ENCODE results near the gene WWC2.

The WWC2 gene

DNA sequence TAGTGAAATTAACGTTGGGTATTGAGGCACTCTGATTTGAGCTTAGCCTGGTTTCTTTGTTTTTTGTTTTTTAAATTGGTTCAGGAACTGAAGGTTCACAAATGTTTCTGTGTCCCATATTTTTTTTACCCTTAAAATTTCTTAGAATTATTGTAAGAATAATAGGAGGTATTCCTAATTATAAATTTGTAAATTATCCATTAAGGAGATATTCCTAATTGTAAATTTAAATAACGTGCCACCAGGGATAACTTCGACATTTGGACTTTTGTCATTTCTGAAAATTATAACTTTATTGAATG lies 1.2 kb downstream of the WWC2 start:
- no peak overlapping the region for H3K4me3 ChIP-seq (ENCODE audit: low read depth, low read length)
- TF ChIP-seq, protein P1, sequence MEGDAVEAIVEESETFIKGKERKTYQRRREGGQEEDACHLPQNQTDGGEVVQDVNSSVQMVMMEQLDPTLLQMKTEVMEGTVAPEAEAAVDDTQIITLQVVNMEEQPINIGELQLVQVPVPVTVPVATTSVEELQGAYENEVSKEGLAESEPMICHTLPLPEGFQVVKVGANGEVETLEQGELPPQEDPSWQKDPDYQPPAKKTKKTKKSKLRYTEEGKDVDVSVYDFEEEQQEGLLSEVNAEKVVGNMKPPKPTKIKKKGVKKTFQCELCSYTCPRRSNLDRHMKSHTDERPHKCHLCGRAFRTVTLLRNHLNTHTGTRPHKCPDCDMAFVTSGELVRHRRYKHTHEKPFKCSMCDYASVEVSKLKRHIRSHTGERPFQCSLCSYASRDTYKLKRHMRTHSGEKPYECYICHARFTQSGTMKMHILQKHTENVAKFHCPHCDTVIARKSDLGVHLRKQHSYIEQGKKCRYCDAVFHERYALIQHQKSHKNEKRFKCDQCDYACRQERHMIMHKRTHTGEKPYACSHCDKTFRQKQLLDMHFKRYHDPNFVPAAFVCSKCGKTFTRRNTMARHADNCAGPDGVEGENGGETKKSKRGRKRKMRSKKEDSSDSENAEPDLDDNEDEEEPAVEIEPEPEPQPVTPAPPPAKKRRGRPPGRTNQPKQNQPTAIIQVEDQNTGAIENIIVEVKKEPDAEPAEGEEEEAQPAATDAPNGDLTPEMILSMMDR (IDR thresholded peaks at IDR 0.05; ENCODE audit: borderline replicate concordance, insufficient read depth, low read depth, low read length), result no peak

DNA sequence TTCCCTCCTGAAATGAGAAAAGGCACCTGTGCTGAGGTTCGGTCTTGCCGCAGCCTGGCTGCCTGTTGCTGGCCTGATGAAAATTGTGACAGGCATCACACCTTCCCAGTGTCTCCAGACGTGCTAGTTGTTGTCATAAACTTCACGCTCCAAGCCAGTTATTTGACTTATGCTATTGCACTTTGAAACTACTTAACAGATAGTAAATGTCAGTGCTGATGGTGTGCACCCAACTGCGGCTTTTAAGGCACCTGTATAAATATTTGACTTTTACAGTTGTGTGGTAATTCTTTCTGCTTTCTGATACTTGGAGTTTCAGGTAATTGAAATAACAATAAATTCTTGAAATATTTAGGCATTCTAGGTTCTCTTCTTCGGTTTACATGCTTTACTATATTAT lies 1.8 kb downstream of the WWC2 start:
- TF ChIP-seq, protein P1 (IDR thresholded peaks at IDR 0.05; ENCODE audit: borderline replicate concordance, insufficient read depth, low read depth, low read length), result no peak
- H3K4me3 ChIP-seq (ENCODE audit: low read depth, low read length), result no peak overlapping the region

DNA sequence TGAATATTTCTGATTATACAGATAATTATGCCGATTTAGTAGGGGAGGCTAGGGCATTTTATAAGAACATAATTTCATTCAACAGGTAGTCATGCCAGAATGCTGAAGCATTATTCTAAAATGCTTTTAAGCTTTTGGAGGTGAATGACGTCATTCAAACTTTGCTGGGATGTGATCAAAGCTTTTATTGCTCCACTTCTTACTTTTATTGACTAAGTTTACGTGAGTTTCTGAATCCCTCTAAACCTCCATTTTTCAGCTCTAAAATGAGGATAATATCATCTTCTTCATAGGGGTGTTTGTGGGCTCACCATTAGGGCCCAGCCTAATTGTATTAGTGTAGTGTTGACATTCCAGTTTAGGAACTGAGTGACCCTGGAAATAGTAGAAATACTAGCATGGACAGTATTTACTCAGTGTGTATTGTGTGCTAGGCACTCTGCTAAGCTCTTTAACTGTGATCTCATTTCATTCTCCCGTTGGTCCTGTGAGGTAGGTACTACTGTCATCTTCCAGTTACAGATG lies 3.0 kb downstream of the WWC2 start:
- no peak overlapping the region for H3K4me3 ChIP-seq (ENCODE audit: low read depth, low read length)
- TF ChIP-seq, protein P1 (IDR thresholded peaks at IDR 0.05; ENCODE audit: borderline replicate concordance, insufficient read depth, low read depth, low read length), result no peak

DNA sequence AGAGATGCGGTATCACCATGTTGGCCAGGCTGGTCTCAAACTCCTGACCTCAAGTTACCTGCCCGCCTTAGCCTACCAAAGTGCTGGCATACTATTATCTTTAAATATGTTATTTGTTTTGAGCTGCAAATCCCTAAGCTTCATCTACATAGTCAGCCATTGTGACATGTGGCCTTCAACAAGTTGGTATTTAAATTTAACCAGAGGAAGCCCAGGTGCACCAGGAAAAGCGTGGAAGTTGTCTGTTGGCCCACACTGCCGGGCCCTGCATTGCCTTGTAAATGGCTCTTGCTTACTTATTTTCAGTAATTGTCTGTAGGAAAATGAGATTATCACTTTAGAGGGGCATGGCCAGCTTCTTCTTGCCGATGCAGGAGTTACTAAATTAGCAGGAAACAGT lies 6.0 kb downstream of the WWC2 start:
- no peak overlapping the region for H3K4me3 ChIP-seq (ENCODE audit: low read depth, low read length)
- TF ChIP-seq, protein P1 (IDR thresholded peaks at IDR 0.05; ENCODE audit: borderline replicate concordance, insufficient read depth, low read depth, low read length), result no peak

DNA sequence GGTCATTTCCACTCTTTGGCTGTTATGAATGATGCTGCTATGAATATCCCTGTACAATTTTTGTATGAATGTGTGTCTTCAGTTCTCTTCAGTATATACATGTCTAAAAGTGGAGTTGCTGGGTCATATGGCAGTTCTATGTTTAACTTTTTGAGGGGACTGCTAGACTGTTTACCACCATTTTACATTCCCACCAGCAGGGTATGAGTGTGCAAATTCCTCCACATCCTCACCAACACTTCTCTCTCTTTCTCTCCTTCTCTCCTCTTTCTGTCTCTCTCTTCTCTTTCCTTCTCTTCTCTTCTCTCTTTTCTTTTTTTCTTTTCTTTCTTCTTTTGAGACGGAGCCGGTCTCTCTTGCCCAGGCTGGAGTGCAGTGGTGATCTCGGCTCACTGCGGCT lies 7.8 kb downstream of the WWC2 start:
- H3K4me3 ChIP-seq (ENCODE audit: low read depth, low read length), result no peak overlapping the region
- TF ChIP-seq, protein P1 (IDR thresholded peaks at IDR 0.05; ENCODE audit: borderline replicate concordance, insufficient read depth, low read depth, low read length), result no peak

DNA sequence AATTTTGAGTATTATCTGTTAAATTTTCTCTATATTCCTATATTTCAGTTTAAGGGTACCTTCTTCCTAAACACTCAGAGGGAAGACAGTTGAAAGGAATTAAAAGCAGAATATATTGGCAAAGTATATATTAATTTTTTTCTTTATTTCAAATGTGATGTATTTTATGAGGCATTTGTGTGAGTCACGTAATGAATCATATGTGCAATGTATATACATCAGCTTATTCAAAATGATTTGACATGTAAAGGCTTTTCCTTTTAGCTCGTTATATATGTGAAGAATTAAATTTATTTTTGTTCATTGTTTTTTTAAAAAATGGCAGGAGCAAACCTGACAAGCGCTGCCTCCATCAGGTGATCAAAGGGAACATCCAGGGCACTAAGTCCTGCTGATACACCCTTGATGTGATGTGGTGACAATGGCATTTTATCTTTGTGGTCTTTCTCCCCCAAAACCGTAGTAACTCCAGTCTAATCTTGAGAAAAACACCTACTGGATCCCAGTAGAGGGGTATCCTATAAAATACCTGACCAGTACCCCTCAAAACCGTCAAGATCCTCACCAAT lies 8.9 kb downstream of the WWC2 start:
- no peak overlapping the region for H3K4me3 ChIP-seq (ENCODE audit: low read depth, low read length)
- TF ChIP-seq, protein P1 (IDR thresholded peaks at IDR 0.05; ENCODE audit: borderline replicate concordance, insufficient read depth, low read depth, low read length), result no peak

DNA sequence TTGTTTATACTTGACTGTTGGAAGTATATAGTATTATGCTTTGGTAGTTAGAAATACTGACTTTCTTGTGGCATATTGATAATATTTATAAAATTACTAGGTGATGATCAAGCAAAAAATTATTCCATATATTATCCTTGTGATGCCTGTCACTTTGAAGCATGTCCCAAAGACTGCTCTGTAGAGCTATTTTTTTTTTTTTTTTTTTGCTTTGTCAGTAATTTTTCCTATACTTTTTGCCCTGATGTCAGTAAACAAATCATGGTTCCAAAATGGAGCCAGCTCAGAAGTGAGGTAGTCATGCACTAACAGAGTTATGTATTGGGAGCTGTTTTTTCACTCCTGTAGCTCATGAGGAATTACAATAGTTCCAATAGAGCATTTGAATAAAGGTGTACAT lies 11.2 kb downstream of the WWC2 start:
- no peak overlapping the region for H3K4me3 ChIP-seq (ENCODE audit: low read depth, low read length)
- TF ChIP-seq, protein P1 (IDR thresholded peaks at IDR 0.05; ENCODE audit: borderline replicate concordance, insufficient read depth, low read depth, low read length), result no peak

All from GM12875 (cell line).